Spleen (tissue), 11 donors: ENCODE results near the gene ERBB4. TPM values are rescaled to one million over a fixed set of nuclear protein-coding genes. Genes with fewer than 3 reads are reported as not detected.

Source experiments
- DNase-seq: peaks from one replicate; pipeline ENCODE4 v3.0.0-alpha.2; 2020
- H3K27ac ChIP-seq, 8 donors: fragments of 200-600 bp; sonication (generic) in 7 of 8; 1 replicate in 4 of 8; 2 replicates in 4 of 8; pipeline versions ENCODE4 v1.5.0 to v1.8.0; 2016 to 2021; ENCODE audit warnings: inconsistent platforms in 4 of 8, mild to moderate bottlenecking in 4 of 8, moderate library complexity in 1 of 8
- H3K27me3 ChIP-seq, 7 donors: fragments of 200-600 bp; sonication (generic) in 6 of 7; replicated peaks in 1 of 7; 1 replicate in 4 of 7; 2 replicates in 3 of 7; pipeline versions ENCODE4 v1.5.0 to v1.8.0; 2016 to 2021; ENCODE audit warnings: inconsistent platforms in 3 of 7, mild to moderate bottlenecking in 1 of 7
- H3K36me3 ChIP-seq, 6 donors: fragments of 200-600 bp; sonication (generic) in 5 of 6; 1 replicate in 4 of 6; 2 replicates in 2 of 6; pipeline versions ENCODE4 v1.5.0 to v1.8.0; 2016 to 2021; ENCODE audit warnings: inconsistent platforms in 2 of 6
- H3K4me1 ChIP-seq, 6 donors: fragments of 200-600 bp; sonication (generic) in 5 of 6; 1 replicate in 3 of 6; 2 replicates in 3 of 6; pipeline versions ENCODE4 v1.5.0 to v1.8.0; 2016 to 2021; ENCODE audit warnings: inconsistent platforms in 3 of 6
- H3K4me3 ChIP-seq, 8 donors: fragments of 200-600 bp; sonication (generic) in 7 of 8; 1 replicate in 4 of 8; 2 replicates in 4 of 8; pipeline versions ENCODE4 v1.5.0 to v1.8.0; 2016 to 2021; ENCODE audit warnings: inconsistent platforms in 4 of 8, mild to moderate bottlenecking in 4 of 8, moderate library complexity in 2 of 8
- H3K9me3 ChIP-seq, 8 donors: fragments of 200-600 bp; sonication (generic) in 7 of 8; 1 replicate in 4 of 8; 2 replicates in 4 of 8; pipeline versions ENCODE4 v1.5.0 to v1.8.0; 2016 to 2021; ENCODE audit warnings: inconsistent platforms in 4 of 8
- CTCF ChIP-seq, 11 experiments: fragments of 200-600 bp in 7 of 11; fragments of 450-650 bp in 4 of 11; sonication (generic) in 4 of 11; IDR thresholded peaks in 8 of 11; conservative IDR thresholded peaks in 3 of 11; 1 replicate in 7 of 11; 2 replicates in 4 of 11; pipeline versions ENCODE4 v1.4.0 to v1.8.0; 2016 to 2021; ENCODE audit warnings: antibody characterized with exemption in 11 of 11, inconsistent platforms in 4 of 11, mild to moderate bottlenecking in 1 of 11
- POLR2A ChIP-seq, 3 donors: fragments of 450-650 bp; IDR thresholded peaks; one replicate each; pipeline ENCODE4 v1.5.1; 2017; ENCODE audit warnings: antibody characterized with exemption in 3 of 3, mild to moderate bottlenecking in 1 of 3
- POLR2AphosphoS5 ChIP-seq, 3 donors: sonication (generic); formaldehyde crosslinking; IDR thresholded peaks; one replicate each; pipeline ENCODE4 v1.5.1; 2017; ENCODE audit warnings: antibody characterized with exemption in 3 of 3
- WGBS, 5 donors: extraction: QIAGEN DNeasy Blood & Tissue Kit in 3 of 5; methylation state at CpG; one replicate each; pipeline versions ENCODE4 v1.1.5 to v1.1.7; 2013 to 2018; 5-methylcytosine and 5-hydroxymethylcytosine counted together
- intact Hi-C: fragments of 100-400 bp; cut with DNase I; formaldehyde crosslinking; loops from one replicate; pipeline ENCODE4 v1.15.0; 2023; ENCODE audit warnings: low total_unique reads
- polyA plus RNA-seq, 3 donors: library from polyadenylated mRNA; stranded (reverse); fragments of 200-250 nt; gene quantifications; one replicate each; pipeline ENCODE4 v1.2.1, GENCODE V29; 2013
- total RNA-seq, 7 donors: library from RNA; depleted of rRNA in 3 of 7; stranded (reverse); fragments of >200 nt in 3 of 7; fragmentation: NEBNext Ultra II Directional in 4 of 7; extraction: Animal tissue kit (Norgen Biotek cat#: 25700) in 4 of 7; gene quantifications; one replicate each; pipeline versions ENCODE4 v1.1.0 to v1.2.1, GENCODE V29; 2016 to 2021
- donor health status: healthy with polysubstance abuse.
- donor health status: DM: no; HTN: no; CAD: no; lungs with moderate emphysema.
- donor health status: DM: no; HTN: no; CAD: no.
- donor health status: Bipolar disorder and iron deficiency.
- donor health status: healthy.
- donor health status: DM: no; HTN: no; CAD: no.
- donor health status: DM: yes; HTN: yes; CAD: no.

ERBB4 gene
- total and polyA plus RNA-seq, 10 donors: under 0.01 to 1.4 (median 0.35) TPM

GRCh38 chr2:212360068-212360460 lies 178.5 kb downstream of the ERBB4 start:
- no peaks in the 10 kb centered on the region for H3K36me3 ChIP-seq
- intact Hi-C loops: no loop called here
- TF ChIP-seq CTCF (IDR thresholded peaks at IDR 0.05 in 8 of 11, conservative IDR thresholded peaks at IDR 0.05 in 3 of 11) (no peak), POLR2A (IDR thresholded peaks at IDR 0.05) (no peak), POLR2AphosphoS5 (IDR thresholded peaks at IDR 0.05) (no peak)
- H3K9me3 ChIP-seq: no peaks in the 10 kb centered on the region
- DNase-seq: no peak
- H3K27me3 ChIP-seq: no peaks in the 10 kb centered on the region
- H3K27ac ChIP-seq: no peak overlapping the region
- H3K4me1 ChIP-seq: no peaks in the 10 kb centered on the region
- no peak overlapping the region for H3K4me3 ChIP-seq

- H3K4me3 ChIP-seq: no peak overlapping the region
These were observed 179.1 kb downstream of the ERBB4 start for GRCh38 chr2:212359425-212360067.

GRCh38 chr2:212357606-212358005 lies 181.0 kb downstream of the ERBB4 start:
- TF ChIP-seq POLR2AphosphoS5 (IDR thresholded peaks at IDR 0.05): no peak
- Histone ChIP-seq H3K27ac (no peak overlapping the region), H3K27me3 (no peaks in the 10 kb centered on the region), H3K36me3 (no peaks in the 10 kb centered on the region), H3K4me3 (no peak overlapping the region), H3K9me3 (no peaks in the 10 kb centered on the region), H3K4me1 (no peaks in the 10 kb centered on the region)
- 67 to 77% (median 73%) methylated on average over 5 of the region's 5 CpGs for WGBS, 5 donors
- no peak for DNase-seq
- intact Hi-C loops: no loop called here

More at GRCh38 chr2:212359425-212360067, 179.1 kb downstream of the ERBB4 start:
- Histone ChIP-seq H3K36me3 (no peaks in the 10 kb centered on the region), H3K27ac (no peak overlapping the region), H3K27me3 (no peaks in the 10 kb centered on the region), H3K9me3 (no peaks in the 10 kb centered on the region), H3K4me1 (no peaks in the 10 kb centered on the region)
- no peak for DNase-seq
- TF ChIP-seq CTCF (IDR thresholded peaks at IDR 0.05 in 8 of 11, conservative IDR thresholded peaks at IDR 0.05 in 3 of 11): no peak
- intact Hi-C loops: no loop called here
- 32 to 50% (median 45%) methylated on average over 3 of the region's 3 CpGs for WGBS, 5 donors

- TF ChIP-seq POLR2AphosphoS5 (IDR thresholded peaks at IDR 0.05) (no peak), CTCF (IDR thresholded peaks at IDR 0.05 in 8 of 11, conservative IDR thresholded peaks at IDR 0.05 in 3 of 11) (no peak)
- intact Hi-C loops: no loop called here
- H3K36me3 ChIP-seq: no peaks in the 10 kb centered on the region
- no peak overlapping the region for H3K27ac ChIP-seq
- no peaks in the 10 kb centered on the region for H3K9me3 ChIP-seq
- DNase-seq: no peak
- no peaks in the 10 kb centered on the region for H3K27me3 ChIP-seq
- H3K4me3 ChIP-seq: no peak overlapping the region
- H3K4me1 ChIP-seq: no peaks in the 10 kb centered on the region
These were observed 184.2 kb downstream of the ERBB4 start for GRCh38 chr2:212354382-212354781.

GRCh38 chr2:212348501-212348900 lies 190.1 kb downstream of the ERBB4 start:
- 66 to 80% (median 71%) methylated on average over 4 of the region's 4 CpGs for WGBS, 5 donors
- intact Hi-C loops: no loop called here
- Histone ChIP-seq H3K27me3 (no peaks in the 10 kb centered on the region), H3K36me3 (no peaks in the 10 kb centered on the region), H3K4me3 (no peak overlapping the region), H3K27ac (no peak overlapping the region), H3K4me1 (no peaks in the 10 kb centered on the region), H3K9me3 (no peaks in the 10 kb centered on the region)
- TF ChIP-seq POLR2AphosphoS5 (IDR thresholded peaks at IDR 0.05) (no peak), POLR2A (IDR thresholded peaks at IDR 0.05) (no peak), CTCF (IDR thresholded peaks at IDR 0.05 in 8 of 11, conservative IDR thresholded peaks at IDR 0.05 in 3 of 11) (no peak)
- no peak for DNase-seq
